ENCODE measurements around the gene AQR. TPM values are rescaled to one million over a fixed set of nuclear protein-coding genes. Genes with fewer than 3 reads are reported as not detected.

AQR gene
- total RNA-seq, 1 experiment from 2014 or later: 41.4 TPM

DNA sequence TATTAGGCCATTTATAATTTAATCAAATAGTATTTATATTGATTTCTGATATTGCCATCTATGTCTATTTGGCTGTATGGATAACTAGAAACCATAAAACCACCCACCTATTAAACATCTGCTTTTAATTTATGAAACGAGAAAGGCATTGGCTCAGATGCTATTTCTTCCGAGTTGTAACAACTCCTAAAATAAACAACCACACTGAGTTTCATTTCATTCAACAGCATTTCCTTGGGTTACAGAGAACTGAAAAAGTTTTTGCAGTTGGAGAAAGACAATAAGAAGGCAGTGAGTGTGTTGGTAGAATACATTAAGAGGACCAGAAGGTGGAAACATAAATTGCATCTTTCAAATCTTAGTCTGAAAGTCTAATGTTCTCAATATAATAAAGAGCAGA lies 79.1 kb downstream of the AQR start:
- in situ Hi-C loops (cut with HindIII; ENCODE audit: low pct_unique_long_range_greater_than_20kb, low sequenced_read_pairs): no loop called here
- Histone ChIP-seq H3K4me1 (ENCODE audit: control insufficient read depth, insufficient read depth, low read length) (no peaks in the 10 kb centered on the region), H3K27me3 (ENCODE audit: control insufficient read depth, insufficient read depth, low read length) (no peaks in the 10 kb centered on the region), H3K4me3 (ENCODE audit: low read depth in 2 of 2, low read length in 2 of 2) (no peak overlapping the region), H3K36me3 (ENCODE audit: control insufficient read depth, insufficient read depth, low read length) (peaks cover 35% of the 10 kb centered on the region), H3K9me3 (ENCODE audit: control insufficient read depth, insufficient read depth, low read depth, low read length) (peaks cover 15% of the 10 kb centered on the region; the same call in 1 of the 2 replicates), H3K27ac (ENCODE audit: low read length) (no peak overlapping the region)
- CTCF ChIA-PET: no interaction called here
- intact Hi-C loops (cut with micrococcal nuclease; ENCODE audit: unreplicated experiment): no loop called here
- POLR2A ChIA-PET: no interaction called here
- DNase-seq (ENCODE audit: low read depth, low spot score) (no peak), ATAC-seq (no peak)
- TF ChIP-seq POLR2AphosphoS5 (IDR thresholded peaks at IDR 0.05; ENCODE audit: low read depth, low read length) (no peak), TCF7L2 (IDR thresholded peaks at IDR 0.05; ENCODE audit: low read depth, low read length) (no peak)
- TF ChIP-seq, protein P1, sequence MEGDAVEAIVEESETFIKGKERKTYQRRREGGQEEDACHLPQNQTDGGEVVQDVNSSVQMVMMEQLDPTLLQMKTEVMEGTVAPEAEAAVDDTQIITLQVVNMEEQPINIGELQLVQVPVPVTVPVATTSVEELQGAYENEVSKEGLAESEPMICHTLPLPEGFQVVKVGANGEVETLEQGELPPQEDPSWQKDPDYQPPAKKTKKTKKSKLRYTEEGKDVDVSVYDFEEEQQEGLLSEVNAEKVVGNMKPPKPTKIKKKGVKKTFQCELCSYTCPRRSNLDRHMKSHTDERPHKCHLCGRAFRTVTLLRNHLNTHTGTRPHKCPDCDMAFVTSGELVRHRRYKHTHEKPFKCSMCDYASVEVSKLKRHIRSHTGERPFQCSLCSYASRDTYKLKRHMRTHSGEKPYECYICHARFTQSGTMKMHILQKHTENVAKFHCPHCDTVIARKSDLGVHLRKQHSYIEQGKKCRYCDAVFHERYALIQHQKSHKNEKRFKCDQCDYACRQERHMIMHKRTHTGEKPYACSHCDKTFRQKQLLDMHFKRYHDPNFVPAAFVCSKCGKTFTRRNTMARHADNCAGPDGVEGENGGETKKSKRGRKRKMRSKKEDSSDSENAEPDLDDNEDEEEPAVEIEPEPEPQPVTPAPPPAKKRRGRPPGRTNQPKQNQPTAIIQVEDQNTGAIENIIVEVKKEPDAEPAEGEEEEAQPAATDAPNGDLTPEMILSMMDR (IDR thresholded peaks at IDR 0.05): 0 out of 2 replicates have a peak, but pooled peaks have one; percentile 1
- BruUV-seq (replicated peaks): no TSS peak

GRCh38 chr15:34889476-34889875 lies 80.1 kb downstream of the AQR start:
- H3K4me3 ChIP-seq (ENCODE audit: low read depth in 2 of 2, low read length in 2 of 2): no peak overlapping the region
- POLR2A ChIA-PET: no interaction called here
- peaks cover 14% of the 10 kb centered on the region; the same call in 1 of the 2 replicates for H3K9me3 ChIP-seq (ENCODE audit: control insufficient read depth, insufficient read depth, low read depth, low read length)
- H3K27ac ChIP-seq (ENCODE audit: low read length): no peak overlapping the region
- no TSS peak for BruUV-seq (replicated peaks)
- intact Hi-C loops (cut with micrococcal nuclease; ENCODE audit: unreplicated experiment) (no loop called here), in situ Hi-C loops (cut with HindIII; ENCODE audit: low pct_unique_long_range_greater_than_20kb, low sequenced_read_pairs) (no loop called here)
- H3K4me1 ChIP-seq (ENCODE audit: control insufficient read depth, insufficient read depth, low read length): no peaks in the 10 kb centered on the region
- H3K27me3 ChIP-seq (ENCODE audit: control insufficient read depth, insufficient read depth, low read length): no peaks in the 10 kb centered on the region
- peaks cover 35% of the 10 kb centered on the region for H3K36me3 ChIP-seq (ENCODE audit: control insufficient read depth, insufficient read depth, low read length)
- TF ChIP-seq POLR2AphosphoS5 (IDR thresholded peaks at IDR 0.05; ENCODE audit: low read depth, low read length): no peak
- no peak for TF ChIP-seq SIN3A (IDR thresholded peaks at IDR 0.05; ENCODE audit: borderline replicate concordance, insufficient read depth, low read depth, low read length)
- TF ChIP-seq TCF7L2 (IDR thresholded peaks at IDR 0.05; ENCODE audit: low read depth, low read length): no peak
- TF ChIP-seq, protein P1 (IDR thresholded peaks at IDR 0.05): no peak
- TF ChIP-seq REST (IDR thresholded peaks at IDR 0.05; ENCODE audit: insufficient read depth in 1 of 2, low read depth in 2 of 2, low read length in 1 of 2): no peak
- DNase-seq (ENCODE audit: low read depth, low spot score): no peak
- CTCF ChIA-PET: no interaction called here
- ATAC-seq: no peak
